Ishikawa (cell line): ENCODE results near the gene HRC.

Experiments used
- EP300 ChIP-seq: IDR thresholded peaks from 2 replicates; pipeline ENCODE4 v1.6.1; 2012; ENCODE audit warnings: borderline replicate concordance
- MAX ChIP-seq: IDR thresholded peaks from 2 replicates; pipeline ENCODE4 v1.6.1; 2012
- NFIC ChIP-seq: IDR thresholded peaks from 2 replicates; pipeline ENCODE4 v1.6.1; 2012
- RAD21 ChIP-seq: IDR thresholded peaks from 2 replicates; pipeline ENCODE4 v1.6.1; 2012; ENCODE audit warnings: low read depth
- REST ChIP-seq: IDR thresholded peaks from 2 replicates; pipeline ENCODE4 v1.6.1; 2012; ENCODE audit warnings: low read depth, mild to moderate bottlenecking
- TAF1 ChIP-seq: IDR thresholded peaks from 2 replicates; pipeline ENCODE4 v1.6.1; 2012; ENCODE audit warnings: low read depth, mild to moderate bottlenecking
- TCF12 ChIP-seq: IDR thresholded peaks from 2 replicates; pipeline ENCODE4 v1.6.1; 2012; ENCODE audit warnings: low read depth
- YY1 ChIP-seq: IDR thresholded peaks from 2 replicates; pipeline ENCODE4 v1.6.1; 2012; ENCODE audit warnings: low read depth
- ZBTB7A ChIP-seq: IDR thresholded peaks from 2 replicates; pipeline ENCODE4 v1.6.1; 2012; ENCODE audit warnings: low read depth

GRCh38 chr19:49167857-49168409 is 12.7 kb upstream of the HRC start:
- no peak for TF ChIP-seq EP300
- no peak for TF ChIP-seq NFIC
- no peak for TF ChIP-seq TAF1
- no peak for TF ChIP-seq REST
- no peak for TF ChIP-seq YY1
- TF ChIP-seq MAX, result no peak
- no peak for TF ChIP-seq ZBTB7A
- no peak for TF ChIP-seq RAD21
- TF ChIP-seq TCF12, result no peak
